Limb (tissue), 2 donors: ENCODE data around the gene SH2D2A.
A peak's percentile ranks its signal among the peaks of the same experiment; 100 is the strongest.
"Not testable (repeated sequence)": the region's sequence is repeated elsewhere in the genome, so short reads cannot be mapped to it uniquely, and the experiment has no call there.

Experiments used
- DNase-seq, 2 donors: peaks; one replicate each; pipeline ENCODE4 v3.0.0-alpha.2; 2016; ENCODE audit errors: extremely low spot score in 2 of 2

Gene SH2D2A

DNA sequence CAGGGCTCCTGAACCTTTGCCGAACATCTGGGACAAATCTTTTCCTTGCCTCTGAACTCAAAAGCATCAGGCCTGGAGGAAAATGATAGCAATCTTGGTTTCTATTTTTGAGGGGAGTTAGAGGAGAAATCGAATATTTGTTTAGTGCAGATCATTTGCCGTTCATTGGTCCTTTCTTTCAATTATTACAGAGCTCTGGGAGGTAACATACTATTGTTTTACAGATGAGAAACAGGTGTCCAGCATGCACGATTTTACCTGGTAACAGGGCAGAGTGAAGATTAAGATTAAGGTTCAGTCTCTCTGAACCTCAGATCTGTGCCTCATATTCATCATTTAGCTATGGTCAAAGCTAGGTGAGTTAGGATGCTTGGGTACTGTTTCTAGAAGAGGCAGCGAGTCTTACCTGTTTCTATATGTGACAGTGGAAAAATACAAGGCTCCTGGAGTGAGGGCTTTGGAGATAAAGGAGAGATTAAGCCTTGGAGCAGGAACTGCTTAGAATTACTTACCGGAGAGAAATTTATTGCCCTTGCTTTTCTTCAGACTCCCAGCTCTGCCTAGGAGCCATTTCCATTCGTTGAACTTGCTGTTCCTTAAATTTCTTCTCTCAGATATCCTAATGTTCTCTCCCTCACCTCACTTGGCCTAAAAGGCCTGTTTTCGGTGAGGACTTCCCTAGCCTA, 47.9 kb downstream of the SH2D2A start:
- DNase-seq, result no peak

DNA sequence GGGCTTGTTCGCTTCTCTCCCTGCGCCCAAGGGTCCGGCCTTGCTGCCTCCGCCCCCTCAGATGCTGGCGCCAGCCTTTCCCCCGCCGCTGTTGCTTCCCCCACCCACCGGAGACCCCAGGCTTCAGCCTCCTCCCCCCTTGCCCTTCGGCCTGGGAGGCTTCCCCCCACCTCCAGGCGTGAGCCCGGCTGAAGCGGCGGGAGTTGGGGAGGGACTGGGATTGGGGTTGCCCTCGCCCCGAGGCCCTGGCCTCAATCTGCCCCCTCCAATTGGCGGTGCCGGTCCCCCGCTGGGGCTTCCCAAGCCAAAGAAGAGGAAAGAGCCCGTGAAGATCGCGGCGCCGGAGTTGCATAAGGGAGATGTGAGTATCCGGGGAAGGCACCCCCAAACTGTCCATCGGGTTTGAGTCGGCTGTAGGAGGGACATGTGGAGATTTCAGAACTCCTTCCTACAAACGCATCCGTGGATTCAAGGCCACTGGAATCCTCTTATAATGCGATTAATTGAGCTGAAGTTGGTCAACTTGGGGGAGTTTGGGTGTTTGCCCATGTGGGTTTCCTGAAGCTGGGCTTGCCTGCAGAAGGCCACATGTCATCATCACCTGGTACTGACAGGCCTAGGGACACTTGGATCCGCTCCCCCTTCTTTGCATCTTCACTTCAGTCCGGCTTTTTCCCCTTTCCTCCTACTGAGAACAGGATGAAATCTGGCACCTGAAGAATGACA, 48.6 kb downstream of the SH2D2A start:
- no peak for DNase-seq

DNA sequence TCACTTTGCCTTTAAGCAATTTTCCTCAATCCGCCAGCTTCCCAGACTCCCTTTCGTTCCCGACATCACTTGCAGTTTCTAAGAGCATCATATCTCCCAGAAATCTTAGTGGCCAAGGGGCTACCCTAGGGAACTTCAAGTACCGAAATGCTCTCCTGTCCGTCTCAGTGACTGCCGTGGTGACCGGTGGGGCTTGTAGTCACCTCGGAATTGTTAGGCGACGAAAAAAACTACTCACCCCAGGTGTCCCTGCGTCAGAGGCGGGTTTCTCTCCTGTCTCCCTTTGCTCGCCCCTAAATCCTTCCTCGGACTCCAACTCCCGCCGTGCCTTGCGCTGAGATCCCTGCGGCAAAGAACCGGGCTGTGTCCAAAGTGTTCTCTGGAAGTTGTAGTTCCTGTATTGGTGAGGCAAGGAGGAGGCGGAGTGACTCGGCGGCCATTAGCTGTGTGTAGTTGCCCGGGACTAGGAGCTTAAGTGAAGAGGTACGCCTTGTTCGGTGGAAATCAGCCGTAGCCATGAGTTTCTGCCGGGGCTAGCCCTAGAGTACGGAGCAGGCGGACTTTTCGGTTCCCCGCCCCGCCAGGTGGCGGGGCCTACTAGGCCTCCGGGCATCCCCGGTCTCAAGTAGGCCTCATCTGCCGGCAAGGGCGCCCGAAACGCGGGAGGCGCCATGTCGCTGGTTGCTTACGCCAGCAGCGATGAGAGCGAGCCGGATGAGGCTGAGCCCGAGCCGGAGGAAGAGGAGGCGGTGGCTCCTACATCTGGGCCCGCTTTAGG, 49.4 kb downstream of the SH2D2A start, which contains the start of gene PRCC:
TSS of gene PRCC (plus strand) at position 435 of the 778 bp plus-strand sequence. CDS start at position 672, 237 bp downstream.
- DNase-seq, result peak; percentile 98 to 100

DNA sequence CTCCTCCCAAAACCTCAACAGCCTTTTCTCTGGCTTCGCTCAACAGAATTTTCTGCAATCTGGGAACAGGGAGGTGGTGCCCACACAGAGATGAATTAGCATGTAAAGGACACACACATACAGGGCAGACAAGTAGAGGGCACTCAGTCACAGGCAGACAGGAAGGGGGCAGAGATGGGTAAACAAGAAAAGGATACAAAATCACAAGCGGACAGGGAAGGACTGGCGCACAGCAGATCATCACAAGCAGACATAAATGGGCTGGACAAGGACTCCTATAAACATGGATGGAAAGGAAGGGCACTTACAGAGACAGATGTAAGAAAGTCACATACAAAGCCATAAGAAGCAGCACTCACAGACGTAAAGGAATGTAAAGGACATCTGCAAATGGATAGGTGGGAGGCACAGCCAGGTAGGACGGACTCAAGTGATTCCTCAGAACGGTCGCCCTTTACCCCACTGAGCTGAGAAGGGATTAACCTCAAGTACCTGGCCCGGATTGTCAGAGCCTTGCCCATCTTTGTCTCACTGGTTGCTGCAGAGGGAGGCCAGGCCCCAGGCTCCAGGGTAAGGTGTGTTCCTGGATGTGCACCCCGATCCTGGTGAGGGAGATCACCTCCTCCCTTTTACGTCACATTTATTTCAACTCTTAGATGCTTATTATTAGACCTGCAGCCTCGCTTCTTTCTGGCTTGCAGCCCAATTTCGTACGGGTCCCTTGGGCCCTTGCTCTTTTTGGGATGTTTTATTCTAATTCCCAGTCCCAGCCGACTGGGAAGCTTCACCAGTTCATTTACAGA, 50.1 kb downstream of the SH2D2A start:
- DNase-seq, result no peak

DNA sequence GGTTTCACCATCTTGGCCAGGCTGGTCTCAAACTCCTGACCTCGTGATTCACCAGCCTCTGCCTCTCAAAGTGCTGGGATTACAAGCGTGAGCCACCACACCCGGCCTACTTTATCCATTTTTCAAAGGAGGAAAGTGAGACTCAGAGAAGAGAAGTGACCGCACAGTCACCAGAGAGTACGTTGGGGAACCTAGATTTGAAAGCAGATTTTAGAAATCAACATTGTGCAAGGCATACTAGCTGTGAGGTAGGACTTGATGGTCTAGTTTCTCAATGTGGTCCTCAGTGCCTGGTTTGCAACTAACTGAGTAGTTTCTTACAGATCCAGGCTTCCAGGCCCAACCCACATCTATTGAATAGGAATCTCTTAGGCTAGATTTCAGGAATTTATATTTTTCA, 51.0 kb downstream of the SH2D2A start:
- no peak for DNase-seq

DNA sequence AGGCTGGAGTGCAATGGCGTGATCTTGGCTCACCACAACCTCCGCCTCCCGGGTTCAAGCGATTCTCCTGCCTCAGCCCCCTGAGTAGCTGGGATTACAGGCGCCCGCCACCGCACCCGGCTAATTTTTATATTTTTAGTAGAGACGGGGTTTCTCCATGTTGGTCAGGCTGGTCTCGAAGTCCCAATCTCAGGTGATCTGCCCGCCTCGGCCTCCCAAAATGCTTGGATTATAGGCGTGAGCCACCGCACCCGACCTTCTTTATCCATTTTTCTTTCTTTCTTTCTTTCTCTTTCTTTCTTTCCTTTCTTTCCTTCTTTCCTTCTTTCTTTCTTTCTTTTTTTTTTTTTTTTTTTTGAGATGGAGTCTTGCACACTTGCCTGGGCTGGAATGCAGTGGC, 51.5 kb downstream of the SH2D2A start:
- not testable (repeated sequence) for DNase-seq

DNA sequence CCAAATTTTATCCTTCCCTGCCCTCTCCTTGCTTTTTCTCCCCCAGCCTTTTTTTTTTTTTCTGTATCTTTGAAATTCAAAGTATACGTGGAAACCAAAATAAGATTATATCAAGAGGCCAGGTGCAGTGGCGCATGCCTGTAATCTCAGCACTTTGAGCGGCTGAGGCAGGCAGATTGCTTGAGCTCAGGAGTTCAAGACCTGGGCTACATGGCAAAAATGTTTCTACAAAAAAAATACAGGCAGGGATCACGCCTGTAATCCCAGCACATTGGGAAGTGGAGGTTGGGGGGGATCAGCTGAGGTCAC, 55.9 kb downstream of the SH2D2A start:
- DNase-seq, result no peak

DNA sequence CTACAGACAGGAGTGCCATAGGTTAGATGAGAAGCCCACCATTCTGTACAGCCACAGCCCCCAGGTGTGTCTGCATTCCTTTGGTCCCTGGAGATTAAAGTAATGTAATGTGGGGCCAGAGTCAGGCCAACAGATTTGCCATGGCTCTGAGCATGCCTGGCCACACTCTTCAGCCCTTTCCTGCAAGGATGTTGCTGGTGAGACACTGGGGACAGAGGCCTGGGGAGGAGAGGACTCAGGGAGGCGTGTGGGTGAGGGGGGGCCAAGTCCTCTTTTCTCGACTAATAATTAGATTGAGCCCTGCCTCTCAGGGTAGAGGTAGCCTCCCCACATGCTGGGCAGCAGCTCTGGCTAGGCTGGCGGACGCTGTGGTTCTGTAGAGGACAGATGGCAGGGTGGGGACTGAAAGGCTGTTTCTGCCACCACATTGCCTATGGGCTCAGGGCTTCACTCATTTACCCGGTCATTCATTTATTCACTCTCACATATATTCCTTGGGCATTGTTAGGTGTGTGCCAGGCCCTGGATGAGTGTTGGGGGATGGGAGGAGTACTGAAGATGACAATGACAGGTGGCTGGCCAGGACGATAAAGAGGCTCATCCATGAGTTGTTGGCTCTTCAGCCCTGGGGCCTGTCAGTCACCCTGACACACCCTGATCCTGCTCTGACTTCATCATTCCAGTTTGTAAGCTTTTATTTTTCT, 56.4 kb downstream of the SH2D2A start:
- no peak for DNase-seq

DNA sequence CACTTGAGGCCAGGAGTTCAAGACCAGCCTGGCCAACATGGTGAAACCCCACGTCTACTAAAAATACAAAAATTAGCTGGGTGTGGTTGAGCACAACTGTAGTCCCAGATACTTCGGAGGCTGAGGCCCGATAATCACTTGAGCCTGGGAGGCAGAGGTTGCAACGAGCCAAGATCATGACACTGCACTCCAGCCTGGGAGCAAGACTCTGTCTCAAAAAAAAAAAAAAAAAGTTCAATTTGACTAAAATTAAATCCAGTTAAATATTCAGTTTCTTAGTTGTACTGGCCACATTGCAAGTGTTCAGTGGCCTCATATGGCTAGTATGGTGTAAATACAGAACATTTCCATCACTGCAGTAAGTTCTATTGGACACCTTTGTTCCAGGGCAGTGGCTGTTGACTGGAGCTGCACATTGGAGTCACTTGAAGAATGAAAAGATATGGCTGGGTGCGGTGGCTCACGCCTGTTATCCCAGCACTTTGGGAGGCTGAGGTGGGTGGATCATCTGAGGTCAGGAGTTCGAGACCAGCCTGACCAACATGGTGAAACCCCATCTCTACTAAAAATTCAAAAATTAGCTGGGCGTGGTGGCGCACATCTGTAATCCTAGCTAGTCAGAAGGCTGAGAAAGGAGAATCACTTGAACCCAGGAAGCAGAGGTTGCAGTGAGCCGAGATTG, 58.9 kb downstream of the SH2D2A start:
- not testable (repeated sequence) for DNase-seq

DNA sequence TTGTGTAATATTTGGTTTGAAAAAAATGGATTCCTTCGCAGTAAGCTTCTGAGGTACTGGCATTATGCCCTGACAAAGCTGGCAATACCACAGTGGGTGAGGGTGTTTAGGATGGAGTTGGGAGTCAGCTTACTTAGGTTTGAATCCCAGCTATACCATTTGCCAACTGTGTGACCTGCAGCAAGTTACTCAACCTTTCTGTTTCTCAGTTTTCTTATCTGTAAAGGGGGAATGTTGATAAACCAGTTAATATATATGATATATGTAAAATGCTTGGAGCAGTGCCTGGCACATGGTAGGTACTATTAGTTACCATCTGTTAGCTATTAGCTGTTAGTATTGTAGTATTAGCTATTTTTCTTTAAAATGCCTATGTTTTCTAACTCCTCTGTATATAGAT, 60.3 kb downstream of the SH2D2A start:
- no peak for DNase-seq
